C1 segment of cervical spinal cord (tissue), 14 donors: ENCODE results near the gene CERS4.
"Not testable (repeated sequence)": the region's sequence is repeated elsewhere in the genome, so short reads cannot be mapped to it uniquely, and the experiment has no call there.

Source experiments
- DNase-seq, 14 donors: peaks; one replicate each; lab custom pipeline; 2025; lab: John Stamatoyannopoulos, UW

The CERS4 gene

DNA sequence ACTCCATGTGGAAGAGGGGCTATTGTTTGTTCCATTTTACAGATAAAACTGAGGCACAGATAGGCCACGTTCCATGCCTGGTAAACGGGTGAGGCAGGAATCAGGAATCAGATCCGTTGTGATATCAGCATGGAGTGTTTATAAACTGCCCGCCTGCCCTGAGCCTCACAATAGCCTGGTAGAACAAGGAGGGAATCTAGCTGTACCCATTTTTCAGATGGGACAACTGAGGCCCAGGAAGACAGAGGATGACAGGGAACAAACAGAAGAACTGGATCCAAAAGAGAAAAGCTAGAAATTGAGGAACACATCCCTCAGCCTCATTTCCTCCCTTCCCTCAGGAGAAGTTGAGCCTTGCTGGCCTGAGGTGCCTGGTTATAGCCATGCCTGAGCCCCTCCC, 32.5 kb downstream of the CERS4 start:
- no peak for DNase-seq

DNA sequence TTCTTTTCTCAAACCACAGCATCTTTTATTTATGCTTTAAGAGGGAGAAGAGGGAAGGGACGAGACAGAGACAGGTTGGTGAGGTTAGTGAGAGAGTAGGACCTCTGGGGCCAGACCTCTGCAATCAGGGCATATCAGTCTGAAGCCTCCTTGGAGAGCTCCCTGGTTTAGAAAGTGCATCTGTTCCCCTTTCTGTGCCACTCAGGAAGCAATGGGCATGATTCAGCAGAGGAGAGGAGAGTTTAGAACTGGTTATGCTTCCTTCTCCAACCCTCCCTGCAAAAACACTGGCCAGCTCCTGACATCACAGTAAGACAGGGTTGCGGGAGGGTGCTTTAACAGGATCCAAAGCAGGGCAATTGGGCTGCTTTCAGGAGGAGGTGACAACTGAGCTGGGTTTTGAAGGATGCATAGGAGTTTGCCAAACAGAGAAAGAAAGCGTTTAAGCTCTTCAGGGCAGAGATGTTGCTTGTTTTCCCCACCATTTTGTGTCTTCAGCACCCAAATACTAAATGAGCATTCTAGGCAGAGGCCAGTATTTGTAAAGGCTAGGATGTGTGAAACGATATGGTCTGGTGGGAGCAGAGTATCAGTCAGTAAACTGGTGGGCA, 33.1 kb downstream of the CERS4 start:
- no peak for DNase-seq

DNA sequence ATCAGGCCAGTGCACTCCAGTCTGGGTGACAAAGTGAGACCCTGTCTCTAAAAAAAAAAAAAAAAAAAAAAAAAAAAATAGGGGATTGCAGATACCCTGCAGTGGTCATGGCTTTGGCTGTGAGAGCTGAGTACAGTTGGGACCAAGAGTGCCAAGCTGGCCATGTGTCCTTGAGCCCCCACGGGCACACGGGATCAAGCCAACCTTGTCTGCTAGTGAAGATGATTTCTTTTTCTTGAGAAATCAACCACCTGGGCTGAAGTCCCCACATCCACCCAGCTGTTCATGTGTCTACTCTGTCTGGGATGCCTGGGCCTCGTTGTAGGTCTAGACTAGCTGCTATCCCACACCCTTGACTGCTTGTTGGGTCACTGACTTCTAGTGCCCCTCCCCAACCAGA, 34.0 kb downstream of the CERS4 start:
- no peak for DNase-seq

DNA sequence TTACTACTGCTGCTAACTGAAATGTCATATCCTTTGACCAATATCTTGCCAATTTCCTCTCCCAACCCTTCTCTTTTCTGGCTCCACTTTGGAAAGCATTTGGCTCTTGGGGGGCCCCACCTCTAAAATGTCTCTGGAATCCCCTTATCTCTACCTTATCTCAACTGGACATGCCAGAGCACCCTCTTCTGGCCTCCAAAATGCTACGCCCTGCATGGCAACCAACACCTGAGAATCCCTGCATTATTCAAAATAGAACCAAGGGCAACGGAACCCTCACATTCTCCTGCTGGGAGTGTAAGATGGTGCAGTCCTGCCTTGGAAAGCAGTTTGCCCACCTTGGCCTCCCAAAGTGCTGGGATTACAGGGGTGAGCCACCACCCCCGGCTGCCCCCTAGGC, 35.3 kb downstream of the CERS4 start:
- DNase-seq = no peak

DNA sequence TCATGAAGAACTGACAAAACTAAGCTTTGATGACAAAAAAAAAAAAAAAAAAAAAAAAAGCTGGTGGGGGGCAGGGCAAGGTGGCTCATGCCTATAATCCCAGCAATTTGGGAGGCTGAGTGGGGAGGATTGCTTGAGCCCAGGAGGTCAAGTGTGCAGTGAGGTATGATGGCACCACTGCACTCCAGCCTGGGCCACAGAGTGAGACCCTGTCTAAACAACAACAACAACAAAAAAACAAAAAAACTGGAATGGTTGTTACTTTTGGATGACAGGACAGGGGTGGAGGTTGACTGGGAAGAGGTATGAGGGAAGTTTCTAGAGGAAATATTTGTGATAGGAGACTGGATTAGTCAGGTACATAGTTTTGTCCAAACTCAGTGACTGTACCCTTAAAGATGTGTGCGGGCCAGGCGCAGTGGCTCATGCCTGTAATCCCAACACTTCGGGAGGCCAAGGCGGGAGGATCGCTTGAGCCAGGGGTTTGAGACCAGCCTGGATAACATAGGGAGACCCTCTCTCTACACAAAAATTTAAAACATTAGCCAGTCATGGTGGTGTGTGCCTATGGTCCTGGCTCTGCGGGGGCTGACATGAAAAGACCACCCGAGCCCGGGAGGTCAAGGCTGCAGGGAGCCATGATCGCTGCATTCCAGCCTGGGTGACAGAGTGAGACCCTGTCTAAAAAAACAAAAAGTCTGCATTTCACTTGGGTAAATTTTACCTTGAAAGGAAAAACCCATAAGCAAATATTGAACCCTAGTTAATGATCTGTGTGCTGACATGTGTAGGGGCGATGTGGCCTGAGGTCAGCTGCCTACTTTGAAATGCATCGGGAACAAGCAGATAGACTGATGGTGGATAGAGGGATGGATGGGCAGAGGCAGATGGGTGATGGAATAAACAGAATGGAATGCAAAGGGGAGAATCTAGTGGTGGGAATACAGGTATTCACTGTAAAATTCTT, 37.0 kb downstream of the CERS4 start:
- no peak for DNase-seq

DNA sequence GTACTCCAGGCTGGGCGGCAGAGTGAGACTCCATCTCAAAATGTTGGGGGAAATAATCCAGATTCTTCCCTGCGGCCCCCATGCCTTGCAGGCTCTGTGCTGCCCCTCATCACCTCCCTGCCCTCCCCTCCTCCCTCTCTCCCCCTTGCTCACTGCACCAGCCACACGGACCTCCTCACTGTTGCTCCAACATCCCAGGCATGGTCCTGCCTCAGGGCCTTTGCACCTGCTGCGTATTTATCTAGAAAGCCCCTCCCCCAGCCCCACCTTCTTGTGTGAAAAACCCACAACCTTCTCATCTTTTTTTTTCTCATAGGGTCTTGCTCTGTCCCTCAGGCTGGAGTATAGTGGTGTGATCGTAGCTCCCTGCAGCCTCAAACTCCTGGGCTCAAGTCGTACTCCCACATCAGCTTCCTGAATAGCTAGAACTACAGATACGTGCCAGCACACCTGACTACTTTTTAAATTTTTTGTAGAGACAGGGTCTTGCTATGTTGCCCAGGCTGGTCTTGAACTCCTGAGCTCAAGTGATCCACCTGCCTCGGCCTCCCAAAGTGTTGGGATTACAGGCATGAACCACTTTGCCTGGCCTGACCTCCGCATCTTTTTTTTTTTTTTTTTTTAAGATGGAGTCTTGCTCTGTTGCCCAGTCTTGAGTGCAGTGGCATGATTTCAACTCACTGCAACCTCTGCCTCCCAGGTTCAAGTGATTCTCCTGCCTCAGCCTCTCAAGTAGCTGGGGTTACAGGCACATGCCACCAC, 38.1 kb downstream of the CERS4 start:
- DNase-seq = not testable (repeated sequence)

DNA sequence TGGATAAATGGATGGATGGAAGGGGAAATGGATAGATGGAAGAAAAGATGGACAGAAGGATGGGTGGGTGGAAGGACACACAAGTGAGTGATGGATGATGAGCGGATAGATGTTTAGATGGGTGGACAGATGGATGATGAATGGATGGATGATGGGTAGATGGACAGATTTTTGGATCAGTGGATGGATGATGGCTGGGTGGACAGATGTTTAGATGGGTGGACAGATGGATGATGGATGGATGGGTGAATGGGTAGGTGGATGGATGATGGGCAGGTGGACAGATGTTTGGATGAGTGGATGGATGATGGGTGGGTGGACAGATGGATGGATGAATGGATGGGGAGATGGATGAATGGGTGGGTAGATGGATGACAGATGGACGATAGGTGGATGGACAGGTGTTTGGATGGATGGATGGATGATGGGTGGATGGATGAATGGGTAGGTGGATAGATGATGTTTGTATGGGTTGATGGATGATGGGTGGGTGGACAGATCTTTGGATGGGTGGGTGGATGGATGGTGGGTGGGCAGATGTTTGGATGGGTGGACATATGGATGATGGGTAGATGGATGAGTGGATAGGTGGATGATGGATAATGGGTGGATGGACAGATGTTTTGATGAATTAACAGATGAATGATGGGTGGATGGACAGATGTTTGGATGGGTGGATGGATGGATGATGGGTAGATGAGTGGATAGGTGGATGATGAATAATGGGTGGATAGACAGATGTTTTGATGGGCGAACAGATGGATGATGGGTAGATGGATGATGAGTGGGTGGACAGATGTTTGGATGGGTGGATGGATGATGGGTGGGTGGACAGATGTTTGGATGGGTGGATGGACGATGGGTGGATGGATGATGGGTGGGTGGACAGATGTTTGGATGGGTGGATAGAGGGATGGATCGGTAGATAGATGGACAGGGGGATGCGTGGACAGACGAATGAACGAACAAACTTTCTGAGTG, 39.5 kb downstream of the CERS4 start:
- DNase-seq = no peak

DNA sequence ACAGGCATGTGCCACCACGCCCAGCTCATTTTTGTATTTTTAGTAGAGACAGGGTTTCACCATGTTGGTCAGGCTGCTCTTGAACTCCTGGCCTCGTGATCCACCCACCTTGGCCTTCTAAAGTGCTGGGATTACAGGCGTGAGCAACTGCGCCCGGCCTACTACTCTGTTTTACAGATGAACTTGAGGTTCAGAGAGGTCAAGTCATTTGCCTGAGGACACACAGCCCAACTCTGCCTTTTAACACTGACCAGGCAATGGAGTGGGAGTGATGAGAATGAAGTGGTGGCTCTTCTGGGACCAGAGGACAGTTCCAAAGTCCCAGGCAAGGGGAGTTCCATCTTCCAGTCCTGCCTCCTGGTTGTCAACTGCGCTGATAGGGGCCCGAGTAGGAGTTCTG, 41.4 kb downstream of the CERS4 start:
- DNase-seq = no peak

DNA sequence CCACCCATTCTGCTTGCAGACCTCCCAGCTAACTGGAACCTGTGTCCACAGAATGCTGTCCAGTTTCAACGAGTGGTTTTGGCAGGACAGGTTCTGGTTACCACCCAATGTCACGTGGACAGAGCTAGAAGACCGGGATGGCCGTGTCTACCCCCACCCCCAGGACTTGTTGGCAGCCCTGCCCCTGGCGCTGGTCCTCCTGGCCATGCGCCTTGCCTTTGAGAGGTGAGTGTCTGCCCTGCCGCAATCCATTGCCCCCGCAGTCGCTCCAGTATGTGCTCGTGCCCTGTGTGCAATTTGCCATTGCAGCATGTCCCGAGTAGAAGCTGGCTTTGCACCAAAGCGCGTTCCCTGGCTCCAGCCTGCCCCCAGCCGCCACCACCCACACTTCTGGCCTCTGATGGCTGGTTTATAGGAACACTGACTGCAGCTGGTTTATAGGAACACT, 41.9 kb downstream of the CERS4 start:
- peak in 13 of 14 donors; percentile 4 to 83 (median 56) for DNase-seq

DNA sequence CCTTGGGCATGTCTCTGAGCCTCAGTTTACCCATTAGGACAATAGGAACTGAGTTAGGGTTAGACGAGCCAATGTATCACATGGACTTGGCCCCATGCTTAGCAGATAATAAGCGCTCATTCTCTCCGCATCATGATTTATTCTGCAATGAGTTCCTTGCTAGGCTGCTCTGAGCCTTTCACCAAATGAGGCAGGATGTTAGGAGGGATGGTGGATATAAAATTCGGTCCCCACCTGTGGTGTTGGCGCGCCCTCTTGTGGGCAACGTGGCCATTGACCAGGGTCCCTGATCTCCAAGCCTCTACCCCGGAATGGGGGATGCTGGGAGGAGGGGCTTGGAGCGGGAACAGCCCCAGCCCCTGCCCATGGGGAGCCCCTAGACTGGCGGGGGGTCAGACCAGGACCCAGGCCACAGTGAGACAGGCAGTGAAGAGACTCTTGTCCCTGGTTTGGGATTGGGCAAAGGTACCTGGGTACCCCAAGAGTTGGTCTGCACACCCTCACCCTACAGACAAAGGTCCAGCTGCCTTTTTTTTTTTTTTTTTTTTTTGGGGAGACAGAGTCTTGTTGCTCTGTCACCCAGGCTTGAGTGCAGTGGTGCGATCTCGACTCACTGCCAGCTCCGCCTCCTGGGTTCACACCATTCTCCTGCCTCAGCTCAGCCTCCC, 43.9 kb downstream of the CERS4 start:
- DNase-seq = peak in 13 of 14 donors; percentile 14 to 75 (median 52)

DNA sequence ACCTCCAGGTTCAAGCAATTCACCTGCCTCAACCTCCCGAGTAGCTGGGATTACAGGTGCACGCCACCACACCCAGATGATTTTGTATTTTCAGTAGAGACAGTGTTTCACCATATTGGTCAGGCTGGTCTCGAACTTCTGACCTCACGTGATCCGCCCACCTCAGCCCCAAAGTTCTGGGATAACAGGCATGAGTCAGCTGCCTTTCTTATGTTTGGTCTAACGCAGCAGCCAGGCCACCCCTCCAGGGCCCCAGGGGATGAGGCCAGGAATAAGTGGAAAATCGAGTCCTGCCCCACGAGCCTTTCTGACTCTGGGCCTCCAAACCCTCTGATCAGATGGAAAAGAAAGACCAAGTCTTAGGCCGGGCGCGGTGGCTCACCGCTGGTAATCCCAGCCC, 44.5 kb downstream of the CERS4 start:
- DNase-seq = no peak

DNA sequence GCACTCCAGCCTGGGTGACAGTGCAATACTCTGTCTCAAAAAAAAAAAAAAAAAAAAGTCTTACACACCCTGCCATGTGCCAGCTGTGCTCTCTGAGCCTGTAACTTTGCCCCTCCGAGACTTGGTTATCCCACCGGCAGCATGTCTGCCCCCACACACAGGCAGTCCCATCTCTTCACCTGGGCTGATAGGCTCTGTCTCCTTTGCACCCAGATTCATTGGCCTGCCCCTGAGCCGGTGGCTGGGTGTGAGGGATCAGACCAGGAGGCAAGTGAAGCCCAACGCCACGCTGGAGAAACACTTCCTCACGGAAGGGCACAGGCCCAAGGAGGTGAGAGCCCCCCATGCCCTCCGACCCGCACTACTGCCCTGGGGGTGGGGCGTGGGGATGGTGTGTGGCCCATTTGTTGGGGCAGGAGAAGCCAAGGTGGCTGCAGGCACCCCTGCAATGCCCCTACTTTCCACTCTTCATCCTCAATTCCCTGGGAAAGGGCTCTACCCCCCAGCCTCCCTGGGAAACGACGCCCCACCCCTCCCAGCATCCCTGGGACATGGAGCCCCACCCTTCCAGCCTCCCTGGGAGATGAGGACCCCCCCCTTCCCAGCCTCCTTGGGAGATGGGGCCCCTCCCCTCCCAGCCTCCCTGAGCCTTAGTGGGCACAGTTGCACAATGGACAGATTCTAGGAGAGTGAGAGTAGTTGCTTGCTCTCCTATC, 45.3 kb downstream of the CERS4 start:
- DNase-seq = no peak

DNA sequence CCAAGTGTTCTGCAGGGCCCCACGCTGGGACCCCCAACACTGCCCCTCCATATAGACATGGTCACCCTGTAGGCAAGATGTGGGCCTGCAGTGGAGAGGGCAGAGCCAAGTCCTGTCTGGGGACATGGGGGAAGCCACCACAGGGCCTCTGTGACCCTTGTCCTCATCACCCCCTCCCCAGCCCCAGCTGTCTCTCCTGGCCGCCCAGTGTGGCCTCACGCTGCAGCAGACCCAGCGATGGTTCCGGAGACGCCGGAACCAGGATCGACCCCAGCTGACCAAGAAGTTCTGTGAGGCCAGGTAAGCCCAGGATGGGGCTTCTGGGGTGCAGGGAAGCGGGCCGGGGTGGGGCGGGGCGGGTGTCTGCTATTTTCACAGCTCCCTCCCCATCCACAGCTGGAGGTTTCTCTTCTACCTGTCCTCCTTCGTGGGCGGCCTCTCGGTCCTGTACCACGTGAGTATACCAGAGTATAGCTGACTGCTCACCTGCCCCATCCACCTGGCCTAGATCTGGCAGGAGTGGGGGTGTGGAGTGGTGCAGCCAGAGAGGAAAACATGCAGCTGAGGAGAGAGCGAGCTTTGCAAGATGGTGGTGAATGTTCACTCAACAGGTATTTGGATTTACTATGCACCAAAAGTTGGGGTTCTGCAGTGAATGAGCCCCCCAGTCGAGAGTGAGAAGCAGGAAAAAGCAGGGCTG, 46.4 kb downstream of the CERS4 start:
- no peak for DNase-seq

DNA sequence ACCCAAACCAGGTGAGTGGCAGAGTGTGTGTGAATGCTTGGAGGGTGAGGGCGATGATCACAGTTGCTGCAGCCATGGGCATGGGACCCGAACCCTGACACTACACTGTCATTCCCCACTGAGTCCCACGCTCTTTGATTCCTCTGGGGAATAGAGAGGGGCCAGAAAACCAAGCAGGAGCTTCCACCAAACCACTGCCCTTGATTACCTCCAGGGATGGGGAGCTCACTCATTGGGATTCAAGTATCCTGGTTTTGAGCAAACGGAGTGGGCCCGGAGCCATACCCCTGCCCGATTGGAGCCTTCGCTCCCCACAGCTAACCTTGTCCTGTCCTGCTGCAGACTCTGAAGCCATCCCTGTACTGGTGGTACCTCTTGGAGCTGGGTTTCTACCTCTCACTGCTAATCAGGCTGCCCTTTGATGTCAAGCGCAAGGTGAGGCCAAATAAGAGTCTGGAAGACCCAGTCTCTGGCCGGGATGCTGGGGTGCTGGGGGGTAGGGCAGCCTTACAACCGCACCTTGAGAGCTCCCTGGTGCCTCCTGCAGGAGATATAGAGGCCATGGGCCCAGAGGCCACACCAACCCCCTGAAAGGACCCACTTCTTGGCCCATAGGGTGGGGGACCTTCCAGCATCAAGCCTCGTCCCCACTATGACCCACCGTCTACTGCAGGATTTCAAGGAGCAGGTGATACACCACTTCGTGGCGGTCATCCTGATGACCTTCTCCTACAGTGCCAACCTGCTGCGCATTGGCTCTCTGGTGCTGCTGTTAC, 47.3 kb downstream of the CERS4 start:
- DNase-seq = no peak

DNA sequence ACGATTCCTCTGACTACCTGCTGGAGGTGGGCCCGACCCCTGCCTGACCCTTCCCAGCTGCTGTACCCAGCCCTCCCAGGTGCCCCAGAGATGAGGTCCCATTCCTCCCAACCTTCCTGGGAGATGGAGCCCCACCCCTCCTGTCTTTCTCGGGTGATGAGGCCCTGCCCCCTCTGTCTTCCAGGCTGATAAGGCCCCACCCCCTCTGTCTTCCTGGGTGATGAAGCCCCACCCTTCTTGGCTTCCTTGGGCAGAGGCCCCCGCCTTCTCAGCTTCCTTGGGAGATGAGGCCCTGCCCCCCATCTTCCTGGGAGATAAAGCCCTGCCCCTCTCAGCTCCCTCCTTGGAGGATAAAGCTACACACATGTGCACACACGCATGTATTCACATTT, 47.9 kb downstream of the CERS4 start:
- DNase-seq = no peak

DNA sequence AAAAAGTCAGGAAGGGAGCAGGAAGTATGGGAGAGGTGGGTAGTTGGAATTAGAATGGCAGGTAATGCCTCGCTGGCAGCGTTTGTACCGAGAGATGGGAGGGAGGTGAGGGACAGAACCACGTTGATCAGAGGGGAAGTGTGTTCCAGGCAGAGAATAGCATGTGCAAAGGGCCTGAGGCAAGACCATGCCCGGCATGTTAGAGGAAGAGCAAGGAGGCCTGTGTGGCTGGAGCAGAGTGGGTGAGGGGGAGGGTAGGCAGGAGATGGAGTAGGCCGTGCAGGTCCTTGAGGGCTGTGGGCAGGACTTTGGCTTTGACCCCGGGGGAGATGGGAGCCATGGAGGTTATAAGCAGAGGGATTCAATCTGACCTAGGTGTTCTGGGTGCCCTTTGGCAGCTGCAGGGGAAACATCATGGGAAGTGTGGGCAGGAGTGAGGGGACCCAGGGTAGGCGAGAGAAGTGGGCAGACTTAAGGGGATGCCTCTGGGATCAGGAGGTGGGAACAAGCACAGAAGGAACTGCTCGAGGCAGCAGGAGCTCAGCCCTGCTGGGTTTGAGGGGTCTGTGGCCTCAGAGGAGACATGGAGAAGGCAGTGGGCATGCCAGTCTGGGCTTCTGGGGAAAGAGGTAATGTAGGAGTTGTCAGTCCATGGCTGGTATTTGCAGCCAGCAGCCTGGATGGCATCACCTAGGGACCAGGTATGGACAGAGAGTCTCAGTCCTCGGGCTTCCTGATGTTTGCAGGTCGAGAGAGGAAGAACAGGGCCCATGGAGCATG, 50.2 kb downstream of the CERS4 start:
- no peak for DNase-seq

DNA sequence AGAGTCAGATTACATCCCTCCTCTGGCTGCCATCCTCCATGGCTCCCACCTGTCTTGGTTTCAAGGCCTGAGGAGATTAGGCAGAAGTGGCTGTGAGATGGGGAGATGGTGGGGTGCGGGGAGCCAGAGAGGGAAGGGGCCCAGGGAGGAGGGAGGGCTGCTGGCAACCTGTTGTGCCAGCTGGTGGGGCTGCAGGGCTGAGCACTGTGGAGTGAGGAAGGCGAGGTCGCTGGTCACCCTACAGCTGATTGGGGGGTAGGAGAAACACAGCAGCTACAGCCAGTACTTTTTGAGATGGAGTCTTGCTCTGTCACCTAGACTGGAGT, 50.7 kb downstream of the CERS4 start:
- no peak for DNase-seq

DNA sequence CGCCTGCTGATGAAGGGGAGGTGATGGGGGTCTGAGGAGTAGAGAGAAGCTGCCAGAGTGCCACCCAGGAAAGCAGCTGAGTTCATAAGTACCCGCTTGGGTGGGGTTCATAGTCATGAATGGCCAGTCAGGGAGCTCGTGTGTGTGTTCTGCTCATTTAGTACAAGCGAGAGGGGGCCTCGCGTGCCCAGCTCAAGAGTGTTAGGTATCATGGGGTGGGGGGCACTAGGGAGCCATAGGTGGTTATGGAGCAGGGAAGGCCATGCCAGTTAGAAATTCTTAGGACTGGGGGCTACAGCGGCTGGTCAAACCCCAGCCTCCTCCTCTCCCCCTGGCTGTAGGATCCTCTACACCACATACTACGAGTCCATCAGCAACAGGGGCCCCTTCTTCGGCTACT, 52.2 kb downstream of the CERS4 start:
- no peak for DNase-seq
